Mucosa of descending colon (tissue), 3 donors: Measurements from ENCODE around the gene FASTKD1. TPM values are rescaled to one million over a fixed set of nuclear protein-coding genes. Genes with fewer than 3 reads are reported as not detected.
"Not testable (repeated sequence)": the region's sequence is repeated elsewhere in the genome, so short reads cannot be mapped to it uniquely, and the experiment has no call there.

Experiments
- ATAC-seq: fragments of 200-7000 bp; cut with Tn5 transposase; one replicate; pipeline ENCODE4 v1.9.1; 2020; ENCODE audit warnings: mild to moderate bottlenecking, moderate library complexity
- DNase-seq, 3 donors: peaks; one replicate each; pipeline ENCODE4 v3.0.0-alpha.2; 2020
- H3K36me3 ChIP-seq: fragments of 200-600 bp; one replicate; pipeline ENCODE4 v1.8.0; 2021; ENCODE audit warnings: low read depth, mild to moderate bottlenecking
- H3K4me1 ChIP-seq: fragments of 200-600 bp; one replicate; pipeline ENCODE4 v1.8.0; 2021; ENCODE audit warnings: low read depth, mild to moderate bottlenecking
- H3K4me3 ChIP-seq: fragments of 200-600 bp; one replicate; pipeline ENCODE4 v1.8.0; 2021; ENCODE audit warnings: mild to moderate bottlenecking
- H3K9me3 ChIP-seq: fragments of 200-600 bp; one replicate; pipeline ENCODE4 v1.8.0; 2021; ENCODE audit warnings: mild to moderate bottlenecking
- CTCF ChIP-seq: fragments of 200-600 bp; IDR thresholded peaks from one replicate; pipeline ENCODE4 v1.8.0; 2022; ENCODE audit warnings: antibody characterized with exemption, mild to moderate bottlenecking
- intact Hi-C, 2 donors: fragments of 100-400 bp; cut with DNase I in 1 of 2; cut with micrococcal nuclease in 1 of 2; formaldehyde crosslinking; loops; one replicate each; pipeline versions ENCODE4 v1.11.0 to v1.11.1; 2022; cut with DNase I, micrococcal nuclease
- total RNA-seq, 3 donors: library from RNA; stranded (reverse); fragmentation: NEBNext Ultra II Directional in 2 of 3; extraction: Animal tissue kit (Norgen Biotek cat#: 25700) in 2 of 3; gene quantifications; one replicate each; pipeline versions ENCODE4 v1.2.1 to v1.2.4, GENCODE V29; 2021 to 2023
- donor health status: DM: no; HTN: no; CAD: no; lungs with moderate emphysema.
- donor health status: DM: no; HTN: no; CAD: no.
- donor health status: DM: no; HTN: yes; CAD: no.

Gene FASTKD1
- total RNA-seq, 3 donors from 2014 or later, result 44.4 to 70.5 (median 58.6) TPM

GRCh38 chr2:169613876-169614275 is 40.2 kb upstream of the FASTKD1 start:
- no peak for TF ChIP-seq CTCF
- no peak for ATAC-seq

GRCh38 chr2:169609264-169609663 is 35.6 kb upstream of the FASTKD1 start:
- no peaks in the 10 kb centered on the region for H3K36me3 ChIP-seq
- DNase-seq (no peak), ATAC-seq (no peak)
- H3K4me1 ChIP-seq, result no peaks in the 10 kb centered on the region
- no peak overlapping the region for H3K4me3 ChIP-seq
- no peaks in the 10 kb centered on the region for H3K9me3 ChIP-seq
- intact Hi-C loops, result no loop called here
- TF ChIP-seq CTCF, result no peak

More at GRCh38 chr2:169613876-169614275, 40.2 kb upstream of the FASTKD1 start:
- Histone ChIP-seq H3K9me3 (no peaks in the 10 kb centered on the region), H3K4me1 (no peaks in the 10 kb centered on the region), H3K36me3 (peaks cover 10% of the 10 kb centered on the region), H3K4me3 (no peak overlapping the region)
- no peak for DNase-seq
- intact Hi-C loops, result no loop called here

DNA sequence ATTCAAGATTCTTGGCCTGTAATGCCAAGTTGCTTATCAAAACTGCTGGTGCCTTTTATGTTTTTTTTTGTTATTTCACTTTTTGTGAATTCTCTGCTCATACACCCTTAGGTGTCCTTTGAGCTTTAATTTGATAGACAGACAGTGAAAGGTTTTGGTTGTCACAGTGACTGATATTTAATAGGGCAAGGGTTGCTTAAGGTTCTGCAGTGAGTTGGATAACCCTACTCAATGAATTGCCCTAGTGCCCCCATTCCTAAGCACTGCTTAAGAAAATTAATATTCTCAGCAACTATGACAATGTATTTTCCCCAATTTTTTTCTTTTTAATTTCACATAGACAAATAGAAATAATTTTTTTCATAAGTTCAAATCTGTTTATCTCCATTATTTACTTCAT is 25.9 kb upstream of the FASTKD1 start:
- H3K9me3 ChIP-seq, result no peaks in the 10 kb centered on the region
- H3K4me3 ChIP-seq, result no peak overlapping the region
- no peaks in the 10 kb centered on the region for H3K36me3 ChIP-seq
- intact Hi-C loops, result no loop called here
- ATAC-seq, result no peak
- no peaks in the 10 kb centered on the region for H3K4me1 ChIP-seq
- TF ChIP-seq CTCF, result no peak
- no peak for DNase-seq

DNA sequence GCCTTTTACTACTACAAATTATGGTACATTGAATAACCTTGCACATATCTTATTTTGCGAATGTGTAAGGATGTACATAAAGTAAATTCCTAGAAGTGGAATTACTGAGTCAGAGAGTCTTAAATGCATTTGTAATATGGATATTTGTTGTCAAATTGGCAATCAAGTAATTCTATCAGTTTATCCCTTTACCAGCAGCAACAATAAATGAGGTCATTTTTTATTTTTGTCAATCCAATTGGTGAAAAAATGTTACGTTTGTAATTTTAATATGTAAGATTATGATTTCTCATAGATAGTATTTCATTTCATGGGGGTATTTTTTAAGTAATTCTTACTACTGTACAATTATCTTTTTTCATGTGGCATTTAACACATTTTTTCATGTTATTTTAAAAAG is 25.3 kb upstream of the FASTKD1 start:
- intact Hi-C loops, result no loop called here
- H3K9me3 ChIP-seq, result no peaks in the 10 kb centered on the region
- DNase-seq (no peak), ATAC-seq (no peak)
- H3K4me1 ChIP-seq, result no peaks in the 10 kb centered on the region
- no peak overlapping the region for H3K4me3 ChIP-seq
- H3K36me3 ChIP-seq, result no peaks in the 10 kb centered on the region
- no peak for TF ChIP-seq CTCF

DNA sequence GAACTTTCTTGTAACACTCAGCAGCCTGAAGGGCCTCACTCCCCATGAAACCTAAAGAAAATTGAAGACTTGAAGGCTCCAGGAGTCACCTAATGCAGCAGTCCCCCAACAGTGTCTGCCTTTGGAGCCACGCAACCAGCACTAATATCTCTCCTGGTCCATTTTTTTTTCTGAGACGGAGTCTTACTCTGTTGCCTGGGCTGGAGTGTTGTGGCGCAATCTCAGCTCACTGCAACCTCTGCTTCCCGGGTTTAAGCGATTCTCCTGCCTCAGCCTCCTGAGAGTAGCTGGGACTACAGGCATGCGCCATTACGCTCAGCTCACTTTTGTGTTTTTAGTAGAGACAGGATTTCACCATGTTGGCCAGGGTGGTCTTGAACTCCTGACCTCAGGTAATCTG is 22.9 kb upstream of the FASTKD1 start:
- H3K36me3 ChIP-seq, ATAC-seq, H3K4me1 ChIP-seq, H3K4me3 ChIP-seq, H3K9me3 ChIP-seq, DNase-seq, intact Hi-C loops: not testable (repeated sequence)

- no peak overlapping the region for H3K4me3 ChIP-seq
- no peaks in the 10 kb centered on the region for H3K36me3 ChIP-seq
- intact Hi-C loops, result no loop called here
- no peaks in the 10 kb centered on the region for H3K9me3 ChIP-seq
- DNase-seq, result no peak
- peaks cover 13% of the 10 kb centered on the region for H3K4me1 ChIP-seq
- ATAC-seq, result no peak
- no peak for TF ChIP-seq CTCF
Measured at GRCh38 chr2:169590804-169591203, 17.1 kb upstream of the FASTKD1 start.
